CMK (cell line): ENCODE results near the gene CD58.
A peak's percentile ranks its signal among the peaks of the same experiment; 100 is the strongest.

Source experiments
- DNase-seq: peaks from one replicate; pipeline ENCODE4 v3.0.0-alpha.2; 2010; ENCODE audit warnings: low read depth

The CD58 gene

GRCh38 chr1:116493484-116494352 lies 77.1 kb downstream of the CD58 start:
- DNase-seq, result no peak

- DNase-seq, result no peak
Observed at GRCh38 chr1:116493036-116493435, 77.8 kb downstream of the CD58 start.

- no peak for DNase-seq
Observed at GRCh38 chr1:116492358-116492811, 78.4 kb downstream of the CD58 start.

GRCh38 chr1:116491700-116492357 lies 79.0 kb downstream of the CD58 start:
- no peak for DNase-seq

GRCh38 chr1:116490588-116490987 lies 80.2 kb downstream of the CD58 start:
- DNase-seq, result no peak

- DNase-seq, result no peak
Observed at GRCh38 chr1:116489231-116489697, 81.6 kb downstream of the CD58 start.

- no peak for DNase-seq
Observed at GRCh38 chr1:116488071-116488470, 82.8 kb downstream of the CD58 start.

GRCh38 chr1:116487583-116487982 lies 83.2 kb downstream of the CD58 start:
- no peak for DNase-seq

- DNase-seq, result no peak
Observed at GRCh38 chr1:116487031-116487430, 83.8 kb downstream of the CD58 start.

GRCh38 chr1:116486424-116486823 lies 84.4 kb downstream of the CD58 start:
- DNase-seq, result no peak

GRCh38 chr1:116485976-116486375 lies 84.8 kb downstream of the CD58 start:
- DNase-seq, result no peak

GRCh38 chr1:116485071-116485735 lies 85.6 kb downstream of the CD58 start:
- peak; percentile 56 for DNase-seq

- no peak for DNase-seq
Observed at GRCh38 chr1:116483481-116484309, 87.1 kb downstream of the CD58 start.

- DNase-seq, result no peak
Observed at GRCh38 chr1:116482490-116482889, 88.3 kb downstream of the CD58 start.

- DNase-seq, result no peak
Observed at GRCh38 chr1:116481934-116482333, 88.9 kb downstream of the CD58 start.

- no peak for DNase-seq
Observed at GRCh38 chr1:116478621-116479020, 92.2 kb downstream of the CD58 start.

- DNase-seq, result no peak
Observed at GRCh38 chr1:116477429-116477828, 93.4 kb downstream of the CD58 start.

- no peak for DNase-seq
Observed at GRCh38 chr1:116476321-116476720, 94.5 kb downstream of the CD58 start.

GRCh38 chr1:116475850-116476218 lies 95.0 kb downstream of the CD58 start:
- no peak for DNase-seq

- no peak for DNase-seq
Observed at GRCh38 chr1:116474921-116475849, 95.6 kb downstream of the CD58 start.
